ENCODE measurements around the gene ZNF454. TPM values are rescaled to one million over a fixed set of nuclear protein-coding genes. Genes with fewer than 3 reads are reported as not detected.

Gene ZNF454
- total RNA-seq, 1 donor from 2014 or later: 3.1 TPM

DNA sequence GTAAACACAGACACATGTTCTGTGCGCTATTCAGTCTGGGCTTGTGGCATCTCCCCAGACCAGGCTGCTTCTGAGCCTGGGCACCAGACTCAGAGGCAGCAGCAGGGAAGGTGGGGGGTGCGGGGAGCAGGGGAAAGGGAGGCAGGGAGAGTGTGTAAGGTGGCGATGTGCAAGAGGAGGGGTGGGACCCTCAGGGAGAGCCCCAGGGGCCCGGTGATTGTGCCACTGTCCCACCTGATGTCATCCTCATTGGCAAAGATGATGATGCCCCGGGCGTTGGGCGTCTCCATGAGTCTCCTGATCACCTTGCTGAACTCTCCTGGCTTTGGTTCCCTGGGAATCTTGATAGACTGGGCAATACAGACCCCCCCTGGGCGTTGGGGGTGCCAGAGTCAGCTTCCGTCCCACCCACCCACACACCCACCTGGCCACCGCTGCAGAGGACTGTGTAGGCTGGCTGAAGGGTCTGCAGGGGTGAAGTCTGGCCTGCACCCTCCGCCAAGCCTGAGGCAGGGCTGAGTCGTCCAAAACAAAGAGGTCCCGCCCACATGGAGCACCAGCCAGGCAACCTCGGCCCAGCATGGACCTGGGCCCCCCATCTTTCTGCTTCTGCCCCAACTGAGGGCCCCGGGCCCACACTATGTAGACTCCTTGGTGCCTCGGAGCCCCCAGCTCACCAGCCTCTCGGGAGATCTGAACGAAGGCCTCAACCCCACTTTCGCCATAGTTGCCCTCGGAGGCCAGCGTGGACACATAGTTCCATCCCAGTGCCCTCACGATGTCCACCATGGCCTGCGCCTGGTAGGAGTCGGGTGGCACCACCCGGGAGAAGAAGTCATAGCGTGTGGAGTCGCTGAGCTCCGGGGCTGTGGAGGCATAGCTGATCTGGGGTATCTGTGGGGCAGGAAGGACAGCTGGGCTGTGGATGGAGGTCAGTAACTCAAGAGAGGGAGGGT is 50.5 kb downstream of the ZNF454 start:
- intact Hi-C loops (cut with DNase I): no loop called here
- TF ChIP-seq CTCF (IDR thresholded peaks at IDR 0.05): no peak
- H3K4me1 ChIP-seq: no peaks in the 10 kb centered on the region
- H3K36me3 ChIP-seq: no peaks in the 10 kb centered on the region
- H3K9me3 ChIP-seq: no peaks in the 10 kb centered on the region
- ATAC-seq: no peak
- DNase-seq: no peak
- H3K4me3 ChIP-seq: no peak overlapping the region
- peaks cover 5% of the 10 kb centered on the region for H3K27me3 ChIP-seq
- H3K27ac ChIP-seq: no peak overlapping the region

GRCh38 chr5:178992291-178992895 is 51.4 kb downstream of the ZNF454 start:
- intact Hi-C loops (cut with DNase I): no loop called here
- Histone ChIP-seq H3K4me1 (no peaks in the 10 kb centered on the region), H3K36me3 (no peaks in the 10 kb centered on the region), H3K27me3 (peaks cover 5% of the 10 kb centered on the region), H3K4me3 (no peak overlapping the region), H3K27ac (no peak overlapping the region), H3K9me3 (no peaks in the 10 kb centered on the region)
- ATAC-seq (no peak), DNase-seq (no peak)
- TF ChIP-seq CTCF (IDR thresholded peaks at IDR 0.05): no peak

GRCh38 chr5:178993236-178993765 is 52.3 kb downstream of the ZNF454 start:
- Histone ChIP-seq H3K27ac (no peak overlapping the region), H3K36me3 (no peaks in the 10 kb centered on the region), H3K4me3 (no peak overlapping the region), H3K27me3 (peaks cover 5% of the 10 kb centered on the region), H3K4me1 (no peaks in the 10 kb centered on the region), H3K9me3 (no peaks in the 10 kb centered on the region)
- intact Hi-C loops (cut with DNase I): no loop called here
- no peak for DNase-seq
- no peak for TF ChIP-seq CTCF (IDR thresholded peaks at IDR 0.05)
- ATAC-seq: no peak

DNA sequence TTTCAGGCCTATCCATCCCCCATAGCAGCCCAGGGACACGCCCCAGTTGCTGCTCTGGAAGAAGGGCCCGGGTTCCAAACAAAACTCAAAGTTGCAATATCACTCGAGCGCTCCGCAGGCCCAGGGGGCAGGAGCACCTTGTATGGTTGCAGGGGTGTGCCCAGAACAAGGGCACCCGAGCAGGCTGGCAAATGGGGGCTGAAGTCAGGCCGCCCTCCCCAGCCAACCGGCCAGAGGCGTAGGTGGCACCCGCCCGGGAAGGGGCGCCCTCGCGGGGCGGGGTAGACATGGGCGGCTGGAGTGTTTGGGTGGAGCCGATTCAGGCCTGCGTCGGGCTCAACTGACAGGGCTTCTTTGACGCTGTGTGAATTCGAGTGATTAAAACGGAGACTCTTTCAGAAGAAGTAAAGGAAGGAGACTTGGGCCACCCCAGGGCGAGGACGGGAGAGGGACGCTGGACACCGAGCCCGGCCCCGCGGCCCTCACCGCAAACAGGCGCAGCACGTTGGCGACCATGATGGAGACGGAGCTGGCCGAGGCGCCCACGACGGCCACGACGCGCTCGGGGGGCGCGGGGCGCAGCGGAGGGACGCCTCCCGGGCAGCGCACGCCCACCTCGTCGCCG is 53.1 kb downstream of the ZNF454 start:
- intact Hi-C loops (cut with DNase I): no loop called here
- H3K27me3 ChIP-seq: peaks cover 5% of the 10 kb centered on the region
- no peak overlapping the region for H3K27ac ChIP-seq
- DNase-seq: no peak
- no peak overlapping the region for H3K4me3 ChIP-seq
- no peaks in the 10 kb centered on the region for H3K9me3 ChIP-seq
- ATAC-seq: no peak
- no peaks in the 10 kb centered on the region for H3K4me1 ChIP-seq
- no peak for TF ChIP-seq CTCF (IDR thresholded peaks at IDR 0.05)
- H3K36me3 ChIP-seq: no peaks in the 10 kb centered on the region

DNA sequence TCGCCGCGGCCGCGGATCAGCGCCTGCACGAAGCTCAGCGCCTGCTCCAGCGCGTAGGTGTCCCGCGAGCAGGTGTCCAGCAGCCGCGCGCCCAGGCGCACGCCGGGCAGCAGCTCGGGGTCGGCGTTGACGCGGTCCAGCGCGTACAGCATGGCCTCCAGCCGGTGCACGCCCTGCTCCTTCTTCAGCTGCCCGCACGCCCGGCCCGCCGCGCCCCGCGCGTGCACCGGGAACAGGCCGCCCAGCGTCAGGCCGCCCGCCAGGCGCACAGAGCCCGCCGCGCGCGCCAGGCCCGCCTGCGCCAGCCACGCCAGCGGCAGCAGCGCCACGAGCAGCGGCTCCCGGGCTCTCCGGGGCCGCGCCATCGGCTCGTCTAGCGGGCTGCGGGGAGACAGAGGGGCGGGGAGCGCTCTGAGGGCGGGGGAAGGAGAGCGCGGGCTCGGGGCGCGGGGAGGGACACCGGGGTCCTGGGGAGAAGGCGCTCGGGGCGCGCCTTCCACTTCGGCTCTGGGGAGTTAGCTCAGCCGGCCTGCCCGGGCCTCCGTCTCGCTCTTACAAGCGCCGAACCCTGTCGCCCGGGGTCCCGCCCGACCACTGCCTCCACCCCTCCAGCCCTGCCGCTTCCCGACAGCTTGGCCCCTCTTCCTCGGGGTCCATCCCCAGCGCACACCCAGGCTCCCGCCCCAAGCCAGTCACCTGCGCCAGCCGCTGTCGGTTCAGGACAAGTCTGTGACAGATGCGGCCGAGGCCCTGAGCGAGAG is 53.8 kb downstream of the ZNF454 start, which contains the start of gene GRM6:
Gene GRM6, minus strand, starts transcription at position 741 of the 761 bp plus-strand sequence. Its CDS starts 376 bp downstream, at position 365.
- no peak for TF ChIP-seq CTCF (IDR thresholded peaks at IDR 0.05)
- Histone ChIP-seq H3K4me1 (no peaks in the 10 kb centered on the region), H3K9me3 (no peaks in the 10 kb centered on the region), H3K4me3 (no peak within 1 kb of the TSS), H3K27ac (no peak within 1 kb of the TSS), H3K27me3 (peaks cover 5% of the 10 kb centered on the region), H3K36me3 (no peaks in the 10 kb centered on the region)
- ATAC-seq (no peak), DNase-seq (no peak)
- intact Hi-C loops (cut with DNase I): no loop called here

All from upper lobe of right lung (tissue), 1 donor.